Stimulated activated naive B cell treated with anti-CD40 and anti-IgM and Interleukin-4, amounts not matched to agents 10 μg/mL and 1 μg/mL and 100 μg/mL, for 72 hours (primary cell): Measurements from ENCODE around the gene VCAM1.
"Not testable (repeated sequence)": the region's sequence is repeated elsewhere in the genome, so short reads cannot be mapped to it uniquely, and the experiment has no call there.

Source experiments
- ATAC-seq, 2 donors: fragments of 150-1000 bp; cut with Tn5 transposase; replicated peaks; 2 replicates each; pipeline ENCODE4 v1.10.0; 2021; ENCODE audit warnings: moderate library complexity in 1 of 2
- DNase-seq: peaks from one replicate; pipeline ENCODE4 v3.0.0; 2021
- H3K27ac Mint-ChIP-seq: one replicate; pipeline ENCODE4 v1.8.0; 2022; ENCODE audit warnings: mild to moderate bottlenecking, mixed read lengths
- H3K27me3 Mint-ChIP-seq, 2 donors: one replicate each; pipeline ENCODE4 v1.8.0; 2022; ENCODE audit warnings: mixed read lengths in 2 of 2
- H3K36me3 Mint-ChIP-seq, 2 donors: one replicate each; pipeline ENCODE4 v1.8.0; 2022; ENCODE audit warnings: mixed read lengths in 2 of 2, mild to moderate bottlenecking in 1 of 2
- H3K4me1 Mint-ChIP-seq, 2 donors: one replicate each; pipeline ENCODE4 v1.8.0; 2022; ENCODE audit warnings: mixed read lengths in 2 of 2, mild to moderate bottlenecking in 1 of 2
- H3K4me3 Mint-ChIP-seq, 2 donors: one replicate each; pipeline ENCODE4 v1.8.0; 2022; ENCODE audit warnings: mild to moderate bottlenecking in 2 of 2, mixed read lengths in 2 of 2, moderate library complexity in 1 of 2
- H3K9me3 Mint-ChIP-seq, 2 donors: one replicate each; pipeline ENCODE4 v1.8.0; 2022; ENCODE audit warnings: mixed read lengths in 2 of 2, mild to moderate bottlenecking in 1 of 2

The VCAM1 gene

GRCh38 chr1:100719490-100719889 lies at the start of gene VCAM1:
TSS of gene VCAM1 (plus strand) at chr1:100719742. CDS start at chr1:100719861, 119 bp downstream.
- Mint-ChIP-seq H3K4me3 (no peak within 1 kb of the TSS), H3K27ac (no peak within 1 kb of the TSS), H3K4me1 (peaks cover 0 to 3% of the 10 kb centered on the region in 2 donors), H3K9me3 (no peaks in the 10 kb centered on the region), H3K36me3 (no peaks in the 10 kb centered on the region), H3K27me3 (peaks cover 7 to 9% of the 10 kb centered on the region in 2 donors)
- no peak for ATAC-seq
- no peak for DNase-seq

- Mint-ChIP-seq H3K4me1 (no peaks in the 10 kb centered on the region), H3K4me3 (no peak overlapping the region), H3K27me3 (peaks cover 0 to 6% of the 10 kb centered on the region in 2 donors), H3K27ac (no peak overlapping the region), H3K36me3 (no peaks in the 10 kb centered on the region), H3K9me3 (peaks cover 6 to 7% of the 10 kb centered on the region in 2 donors)
- ATAC-seq = no peak
- DNase-seq = no peak
Observed at GRCh38 chr1:100670083-100670482, 49.5 kb upstream of the VCAM1 start.

- H3K4me3 Mint-ChIP-seq = no peak overlapping the region
- no peak for DNase-seq
- no peak for ATAC-seq
- peaks cover 6 to 7% of the 10 kb centered on the region in 2 donors for H3K9me3 Mint-ChIP-seq
- no peaks in the 10 kb centered on the region for H3K4me1 Mint-ChIP-seq
- H3K27me3 Mint-ChIP-seq = peaks cover 0 to 6% of the 10 kb centered on the region in 2 donors
- no peaks in the 10 kb centered on the region for H3K36me3 Mint-ChIP-seq
- H3K27ac Mint-ChIP-seq = no peak overlapping the region
Observed at GRCh38 chr1:100671601-100672000, 47.9 kb upstream of the VCAM1 start.

- Mint-ChIP-seq H3K27me3 (no peaks in the 10 kb centered on the region), H3K27ac (peak overlapping the region; percentile 9), H3K36me3 (peaks cover 0 to 4% of the 10 kb centered on the region in 2 donors), H3K9me3 (peaks cover 5 to 7% of the 10 kb centered on the region in 2 donors), H3K4me1 (peaks cover 11 to 12% of the 10 kb centered on the region in 2 donors), H3K4me3 (no peak overlapping the region)
- no peak for DNase-seq
- peak in 1 of 2 donors; percentile 20 for ATAC-seq
Observed at GRCh38 chr1:100683448-100684349, 35.8 kb upstream of the VCAM1 start.

GRCh38 chr1:100699744-100700143 lies 19.8 kb upstream of the VCAM1 start:
- Mint-ChIP-seq H3K36me3 (peaks cover 0 to 2% of the 10 kb centered on the region in 2 donors), H3K4me3 (no peak overlapping the region), H3K9me3 (peaks cover 10 to 16% of the 10 kb centered on the region in 2 donors), H3K27ac (no peak overlapping the region), H3K27me3 (peaks cover 14 to 15% of the 10 kb centered on the region in 2 donors), H3K4me1 (no peaks in the 10 kb centered on the region)
- no peak for ATAC-seq
- no peak for DNase-seq

GRCh38 chr1:100700586-100700985 lies 19.0 kb upstream of the VCAM1 start:
- no peak for ATAC-seq
- Mint-ChIP-seq H3K4me3 (no peak overlapping the region), H3K4me1 (no peaks in the 10 kb centered on the region), H3K27ac (no peak overlapping the region), H3K9me3 (peaks cover 6 to 11% of the 10 kb centered on the region in 2 donors), H3K36me3 (no peaks in the 10 kb centered on the region), H3K27me3 (peaks cover 14 to 15% of the 10 kb centered on the region in 2 donors)
- no peak for DNase-seq

- Mint-ChIP-seq H3K27me3 (peaks cover 10 to 15% of the 10 kb centered on the region in 2 donors), H3K36me3 (no peaks in the 10 kb centered on the region), H3K4me1 (no peaks in the 10 kb centered on the region), H3K9me3 (peaks cover 3 to 4% of the 10 kb centered on the region in 2 donors), H3K4me3 (no peak overlapping the region), H3K27ac (no peak overlapping the region)
- DNase-seq (no peak), ATAC-seq (no peak)
Observed at GRCh38 chr1:100703052-100703451, 16.5 kb upstream of the VCAM1 start.

GRCh38 chr1:100703716-100704115 lies 15.8 kb upstream of the VCAM1 start:
- ATAC-seq = no peak
- no peak for DNase-seq
- peaks cover 10 to 14% of the 10 kb centered on the region in 2 donors for H3K27me3 Mint-ChIP-seq
- peaks cover 3 to 4% of the 10 kb centered on the region in 2 donors for H3K9me3 Mint-ChIP-seq
- no peak overlapping the region for H3K4me3 Mint-ChIP-seq
- no peak overlapping the region for H3K27ac Mint-ChIP-seq
- no peaks in the 10 kb centered on the region for H3K4me1 Mint-ChIP-seq
- no peaks in the 10 kb centered on the region for H3K36me3 Mint-ChIP-seq

- H3K4me3 Mint-ChIP-seq = no peak overlapping the region
- peaks cover 0 to 1% of the 10 kb centered on the region in 2 donors for H3K9me3 Mint-ChIP-seq
- peaks cover 10 to 13% of the 10 kb centered on the region in 2 donors for H3K27me3 Mint-ChIP-seq
- no peak overlapping the region for H3K27ac Mint-ChIP-seq
- no peaks in the 10 kb centered on the region for H3K4me1 Mint-ChIP-seq
- H3K36me3 Mint-ChIP-seq = no peaks in the 10 kb centered on the region
- ATAC-seq (no peak), DNase-seq (no peak)
Observed at GRCh38 chr1:100704473-100704872, 15.1 kb upstream of the VCAM1 start.

- no peaks in the 10 kb centered on the region for H3K36me3 Mint-ChIP-seq
- no peak for ATAC-seq
- no peaks in the 10 kb centered on the region for H3K4me1 Mint-ChIP-seq
- peaks cover 15 to 18% of the 10 kb centered on the region in 2 donors for H3K27me3 Mint-ChIP-seq
- H3K27ac Mint-ChIP-seq = no peak overlapping the region
- DNase-seq = no peak
- H3K9me3 Mint-ChIP-seq = peaks cover 0 to 1% of the 10 kb centered on the region in 2 donors
- H3K4me3 Mint-ChIP-seq = no peak overlapping the region
Observed at GRCh38 chr1:100706296-100706695, 13.2 kb upstream of the VCAM1 start.

GRCh38 chr1:100706856-100707255 lies 12.7 kb upstream of the VCAM1 start:
- ATAC-seq (no peak), DNase-seq (no peak)
- Mint-ChIP-seq H3K9me3 (peaks cover 0 to 1% of the 10 kb centered on the region in 2 donors), H3K4me3 (no peak overlapping the region), H3K4me1 (no peaks in the 10 kb centered on the region), H3K27ac (no peak overlapping the region), H3K36me3 (no peaks in the 10 kb centered on the region), H3K27me3 (peaks cover 15 to 16% of the 10 kb centered on the region in 2 donors)

- no peak overlapping the region for H3K27ac Mint-ChIP-seq
- no peak for DNase-seq
- peaks cover 10 to 15% of the 10 kb centered on the region in 2 donors for H3K27me3 Mint-ChIP-seq
- no peak overlapping the region for H3K4me3 Mint-ChIP-seq
- no peaks in the 10 kb centered on the region for H3K4me1 Mint-ChIP-seq
- ATAC-seq = no peak
- H3K9me3 Mint-ChIP-seq = no peaks in the 10 kb centered on the region
- H3K36me3 Mint-ChIP-seq = no peaks in the 10 kb centered on the region
Observed at GRCh38 chr1:100708476-100709062, 11.0 kb upstream of the VCAM1 start.

GRCh38 chr1:100710906-100711682 lies 8.4 kb upstream of the VCAM1 start:
- Mint-ChIP-seq H3K4me1 (no peaks in the 10 kb centered on the region), H3K4me3 (no peak overlapping the region), H3K9me3 (no peaks in the 10 kb centered on the region)

GRCh38 chr1:100713027-100713426 lies 6.5 kb upstream of the VCAM1 start:
- H3K27me3 Mint-ChIP-seq = peaks cover 10 to 15% of the 10 kb centered on the region in 2 donors
- H3K4me3 Mint-ChIP-seq, H3K4me1 Mint-ChIP-seq, DNase-seq, H3K36me3 Mint-ChIP-seq, ATAC-seq, H3K27ac Mint-ChIP-seq, H3K9me3 Mint-ChIP-seq: not testable (repeated sequence)

More at GRCh38 chr1:100710906-100711682, 8.4 kb upstream of the VCAM1 start:
- DNase-seq = no peak
- no peak for ATAC-seq
- Mint-ChIP-seq H3K36me3 (no peaks in the 10 kb centered on the region), H3K27ac (no peak overlapping the region), H3K27me3 (peaks cover 10 to 15% of the 10 kb centered on the region in 2 donors)
